ENCODE results near the gene ZNF280C.

GRCh38 chrX:130224810-130225209 is 43.9 kb downstream of the ZNF280C start:
- TF ChIP-seq POLR2A (IDR thresholded peaks at IDR 0.05) = no peak
- TF ChIP-seq CTCF (IDR thresholded peaks at IDR 0.05 in 4 of 5, conservative IDR thresholded peaks at IDR 0.05 in 1 of 5) = no peak

Data from gastrocnemius medialis (tissue), 4 donors.